Measurements from ENCODE around the gene ZNF324B.

The ZNF324B gene

DNA sequence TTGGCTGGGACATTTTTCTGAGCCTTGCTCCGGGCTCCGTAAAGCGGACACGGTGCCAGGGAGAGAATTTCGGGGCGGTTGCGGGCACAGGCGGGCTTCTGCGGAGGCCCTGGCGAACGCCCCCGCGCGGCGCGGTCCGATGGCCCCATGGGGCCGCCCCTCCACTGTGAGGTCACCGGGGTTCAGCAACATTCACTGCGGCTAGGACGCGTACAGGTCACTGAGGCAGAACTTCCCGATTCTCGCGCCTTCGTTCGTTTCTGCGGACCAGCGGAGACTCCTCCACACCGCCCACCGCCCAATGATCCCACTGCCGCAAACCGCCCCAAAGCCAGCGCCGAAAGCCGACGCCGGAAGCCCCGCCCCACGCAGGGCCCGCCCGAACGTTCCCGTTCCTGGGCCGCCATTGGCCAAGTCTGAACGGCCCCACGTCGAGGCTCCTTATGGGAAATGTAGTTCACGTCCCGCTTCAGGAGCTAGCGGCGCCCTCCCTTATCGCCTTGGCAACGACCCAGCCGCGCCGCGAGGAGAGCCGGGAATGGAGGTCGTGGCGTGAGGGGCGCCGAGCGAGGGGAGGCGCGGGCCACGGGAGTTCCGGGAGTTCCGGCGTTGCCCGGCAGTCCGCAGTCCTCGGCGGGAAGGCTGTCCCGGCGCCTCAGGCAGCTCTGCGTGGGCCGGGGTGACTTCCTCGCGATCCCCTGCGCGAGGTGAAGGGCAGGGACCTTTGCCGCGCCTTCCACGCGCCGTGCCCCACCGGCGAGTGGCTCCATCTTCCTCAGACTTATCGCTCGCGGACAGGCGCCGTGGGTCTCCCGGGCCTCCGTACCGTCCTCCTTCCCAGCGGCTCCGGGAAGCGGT, 43.0 kb upstream of the ZNF324B start, which contains the start of gene ZNF584:
ZNF584 (plus strand) TSS at position 498 of the 858 bp plus-strand sequence. CDS start 499 bp downstream, outside the sequence.
- peak; percentile 16 for TF ChIP-seq FOXP2 (optimal IDR thresholded peaks at IDR 0.05; ENCODE audit: borderline replicate concordance, extremely low read depth, extremely low read length, insufficient read depth)
- TF ChIP-seq TAF1 (IDR thresholded peaks at IDR 0.05; ENCODE audit: borderline replicate concordance, insufficient read depth, low read length): peak; percentile 81; the same call in 1 of the 2 replicates
- TF ChIP-seq POLR2AphosphoS5 (IDR thresholded peaks at IDR 0.05; ENCODE audit: low read depth, low read length): peak; percentile 97
- TF ChIP-seq, protein P1, sequence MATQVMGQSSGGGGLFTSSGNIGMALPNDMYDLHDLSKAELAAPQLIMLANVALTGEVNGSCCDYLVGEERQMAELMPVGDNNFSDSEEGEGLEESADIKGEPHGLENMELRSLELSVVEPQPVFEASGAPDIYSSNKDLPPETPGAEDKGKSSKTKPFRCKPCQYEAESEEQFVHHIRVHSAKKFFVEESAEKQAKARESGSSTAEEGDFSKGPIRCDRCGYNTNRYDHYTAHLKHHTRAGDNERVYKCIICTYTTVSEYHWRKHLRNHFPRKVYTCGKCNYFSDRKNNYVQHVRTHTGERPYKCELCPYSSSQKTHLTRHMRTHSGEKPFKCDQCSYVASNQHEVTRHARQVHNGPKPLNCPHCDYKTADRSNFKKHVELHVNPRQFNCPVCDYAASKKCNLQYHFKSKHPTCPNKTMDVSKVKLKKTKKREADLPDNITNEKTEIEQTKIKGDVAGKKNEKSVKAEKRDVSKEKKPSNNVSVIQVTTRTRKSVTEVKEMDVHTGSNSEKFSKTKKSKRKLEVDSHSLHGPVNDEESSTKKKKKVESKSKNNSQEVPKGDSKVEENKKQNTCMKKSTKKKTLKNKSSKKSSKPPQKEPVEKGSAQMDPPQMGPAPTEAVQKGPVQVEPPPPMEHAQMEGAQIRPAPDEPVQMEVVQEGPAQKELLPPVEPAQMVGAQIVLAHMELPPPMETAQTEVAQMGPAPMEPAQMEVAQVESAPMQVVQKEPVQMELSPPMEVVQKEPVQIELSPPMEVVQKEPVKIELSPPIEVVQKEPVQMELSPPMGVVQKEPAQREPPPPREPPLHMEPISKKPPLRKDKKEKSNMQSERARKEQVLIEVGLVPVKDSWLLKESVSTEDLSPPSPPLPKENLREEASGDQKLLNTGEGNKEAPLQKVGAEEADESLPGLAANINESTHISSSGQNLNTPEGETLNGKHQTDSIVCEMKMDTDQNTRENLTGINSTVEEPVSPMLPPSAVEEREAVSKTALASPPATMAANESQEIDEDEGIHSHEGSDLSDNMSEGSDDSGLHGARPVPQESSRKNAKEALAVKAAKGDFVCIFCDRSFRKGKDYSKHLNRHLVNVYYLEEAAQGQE (IDR thresholded peaks at IDR 0.05; ENCODE audit: insufficient read depth in 1 of 2, low read depth in 2 of 2, low read length in 2 of 2): no peak; a peak in 1 of 4 replicates
- TF ChIP-seq SIN3A (IDR thresholded peaks at IDR 0.05; ENCODE audit: borderline replicate concordance, insufficient read depth, low read length): no peak; the same call in 1 of the 2 replicates

DNA sequence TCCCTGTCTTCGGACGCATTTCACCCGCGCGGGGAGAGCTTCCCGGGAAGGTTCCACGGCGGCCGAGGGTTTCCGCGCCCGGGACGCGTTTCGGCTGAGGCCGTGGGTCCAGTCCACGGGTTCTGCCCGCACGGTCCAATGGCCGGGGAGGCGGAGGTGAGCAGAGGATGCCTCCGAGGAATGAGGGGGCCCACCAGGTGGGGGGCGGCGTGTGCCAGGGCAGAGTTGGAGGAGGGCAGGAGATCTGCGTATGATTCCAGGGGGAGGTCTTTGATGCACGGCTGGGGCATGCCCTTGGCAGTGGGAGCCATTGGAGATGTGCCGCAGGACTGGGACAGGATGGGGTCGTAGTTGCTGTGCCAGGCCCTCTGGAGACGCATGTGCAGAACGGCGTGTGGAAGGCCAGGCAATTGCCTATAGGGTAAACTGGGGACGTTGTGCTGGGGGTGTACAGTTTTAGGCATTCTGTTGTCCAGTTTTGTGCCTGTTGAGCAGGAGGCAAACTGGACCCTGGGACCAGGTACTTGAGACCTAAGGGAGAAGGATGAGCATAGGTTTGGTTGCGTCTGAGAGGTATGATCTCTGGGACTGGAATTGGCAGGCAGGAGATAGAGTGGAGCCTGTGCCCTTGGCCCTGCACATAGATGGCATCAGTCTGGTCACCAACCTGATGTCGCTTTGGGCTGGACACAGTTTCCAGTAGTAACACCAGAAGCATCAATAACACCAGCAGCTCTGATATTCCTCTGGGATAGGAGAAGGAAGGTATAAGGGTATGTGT, 42.2 kb upstream of the ZNF324B start:
- TF ChIP-seq SIN3A (IDR thresholded peaks at IDR 0.05; ENCODE audit: borderline replicate concordance, insufficient read depth, low read length) (no peak), POLR2AphosphoS5 (IDR thresholded peaks at IDR 0.05; ENCODE audit: low read depth, low read length) (no peak), TAF1 (IDR thresholded peaks at IDR 0.05; ENCODE audit: borderline replicate concordance, insufficient read depth, low read length) (no peak), FOXP2 (optimal IDR thresholded peaks at IDR 0.05; ENCODE audit: borderline replicate concordance, extremely low read depth, extremely low read length, insufficient read depth) (no peak)
- TF ChIP-seq, protein P1 (IDR thresholded peaks at IDR 0.05; ENCODE audit: insufficient read depth in 1 of 2, low read depth in 2 of 2, low read length in 2 of 2): no peak

DNA sequence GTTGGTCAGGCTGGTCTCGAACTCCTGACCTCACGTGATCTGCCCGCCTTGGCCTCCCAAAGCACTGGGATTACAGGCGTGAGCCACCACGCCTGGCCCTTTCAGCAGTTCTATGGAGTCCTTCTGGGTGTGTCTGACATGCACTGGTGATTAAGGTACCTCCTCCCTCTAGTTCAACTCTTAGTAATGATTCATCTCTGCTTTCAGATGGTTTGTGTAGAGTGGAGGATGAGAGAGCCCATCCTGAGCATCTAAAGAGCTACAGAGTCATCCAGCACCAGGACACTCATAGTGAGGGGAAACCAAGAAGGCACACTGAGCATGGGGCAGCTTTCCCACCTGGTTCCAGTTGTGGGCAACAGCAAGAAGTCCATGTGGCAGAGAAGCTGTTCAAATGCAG, 34.8 kb upstream of the ZNF324B start:
- TF ChIP-seq SIN3A (IDR thresholded peaks at IDR 0.05; ENCODE audit: borderline replicate concordance, insufficient read depth, low read length): no peak
- TF ChIP-seq TAF1 (IDR thresholded peaks at IDR 0.05; ENCODE audit: borderline replicate concordance, insufficient read depth, low read length): no peak
- TF ChIP-seq, protein P1 (IDR thresholded peaks at IDR 0.05; ENCODE audit: insufficient read depth in 1 of 2, low read depth in 2 of 2, low read length in 2 of 2): no peak
- no peak for TF ChIP-seq POLR2AphosphoS5 (IDR thresholded peaks at IDR 0.05; ENCODE audit: low read depth, low read length)
- TF ChIP-seq FOXP2 (optimal IDR thresholded peaks at IDR 0.05; ENCODE audit: borderline replicate concordance, extremely low read depth, extremely low read length, insufficient read depth): no peak

DNA sequence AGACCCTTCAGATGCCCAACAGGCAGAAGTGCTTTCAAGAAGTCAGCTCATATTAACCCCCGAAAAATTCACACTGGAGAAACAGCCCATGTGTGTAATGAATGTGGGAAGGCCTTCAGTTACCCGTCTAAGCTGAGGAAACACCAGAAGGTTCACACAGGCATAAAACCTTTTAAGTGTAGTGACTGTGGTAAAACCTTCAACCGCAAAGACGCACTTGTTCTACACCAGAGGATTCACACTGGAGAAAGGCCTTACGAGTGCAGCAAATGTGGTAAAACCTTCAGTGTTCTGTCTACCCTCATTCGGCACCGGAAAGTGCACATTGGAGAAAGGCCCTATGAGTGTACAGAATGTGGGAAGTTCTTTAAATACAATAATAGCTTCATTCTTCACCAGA, 34.4 kb upstream of the ZNF324B start:
- TF ChIP-seq TAF1 (IDR thresholded peaks at IDR 0.05; ENCODE audit: borderline replicate concordance, insufficient read depth, low read length): no peak
- no peak for TF ChIP-seq SIN3A (IDR thresholded peaks at IDR 0.05; ENCODE audit: borderline replicate concordance, insufficient read depth, low read length)
- TF ChIP-seq, protein P1 (IDR thresholded peaks at IDR 0.05; ENCODE audit: insufficient read depth in 1 of 2, low read depth in 2 of 2, low read length in 2 of 2): no peak
- no peak for TF ChIP-seq POLR2AphosphoS5 (IDR thresholded peaks at IDR 0.05; ENCODE audit: low read depth, low read length)
- TF ChIP-seq FOXP2 (optimal IDR thresholded peaks at IDR 0.05; ENCODE audit: borderline replicate concordance, extremely low read depth, extremely low read length, insufficient read depth): no peak
